ENCODE measurements around the gene LEFTY2.
"Not testable (repeated sequence)": the region's sequence is repeated elsewhere in the genome, so short reads cannot be mapped to it uniquely, and the experiment has no call there.

The LEFTY2 gene

GRCh38 chr1:225899044-225899925 is 41.7 kb downstream of the LEFTY2 start:
- no peak for DNase-seq

- no peak for DNase-seq
Measured at GRCh38 chr1:225897595-225898514, 43.2 kb downstream of the LEFTY2 start.

GRCh38 chr1:225896937-225897549 is 44.0 kb downstream of the LEFTY2 start:
- no peak for DNase-seq

- DNase-seq: no peak
Measured at GRCh38 chr1:225896494-225896893, 44.5 kb downstream of the LEFTY2 start.

GRCh38 chr1:225892307-225892706 is 48.7 kb downstream of the LEFTY2 start:
- DNase-seq: no peak

GRCh38 chr1:225891229-225891972 is 49.6 kb downstream of the LEFTY2 start:
- DNase-seq: no peak

GRCh38 chr1:225890346-225891228 is 50.4 kb downstream of the LEFTY2 start:
- DNase-seq: no peak

- no peak for DNase-seq
Measured at GRCh38 chr1:225889743-225890142, 51.3 kb downstream of the LEFTY2 start.

- no peak for DNase-seq
Measured at GRCh38 chr1:225888898-225889601, 52.0 kb downstream of the LEFTY2 start, which contains the start of gene LEFTY1. TSS of gene LEFTY1 (minus strand) at chr1:225889146. CDS start at chr1:225889066, 80 bp downstream.

GRCh38 chr1:225888289-225888897 is 52.6 kb downstream of the LEFTY2 start:
- no peak for DNase-seq

- DNase-seq: not testable (repeated sequence)
Measured at GRCh38 chr1:225887554-225888288, 53.3 kb downstream of the LEFTY2 start.

GRCh38 chr1:225887030-225887314 is 54.0 kb downstream of the LEFTY2 start:
- no peak for DNase-seq
